ENCODE measurements around the gene C2orf72. TPM values are rescaled to one million over a fixed set of nuclear protein-coding genes. Genes with fewer than 3 reads are reported as not detected.

C2orf72 gene
- total and polyA plus RNA-seq, 2 of the 13 experiments (the other 11 are each of a cell fraction or from before 2014, with no cell fraction given), result 147 to 203 TPM

DNA sequence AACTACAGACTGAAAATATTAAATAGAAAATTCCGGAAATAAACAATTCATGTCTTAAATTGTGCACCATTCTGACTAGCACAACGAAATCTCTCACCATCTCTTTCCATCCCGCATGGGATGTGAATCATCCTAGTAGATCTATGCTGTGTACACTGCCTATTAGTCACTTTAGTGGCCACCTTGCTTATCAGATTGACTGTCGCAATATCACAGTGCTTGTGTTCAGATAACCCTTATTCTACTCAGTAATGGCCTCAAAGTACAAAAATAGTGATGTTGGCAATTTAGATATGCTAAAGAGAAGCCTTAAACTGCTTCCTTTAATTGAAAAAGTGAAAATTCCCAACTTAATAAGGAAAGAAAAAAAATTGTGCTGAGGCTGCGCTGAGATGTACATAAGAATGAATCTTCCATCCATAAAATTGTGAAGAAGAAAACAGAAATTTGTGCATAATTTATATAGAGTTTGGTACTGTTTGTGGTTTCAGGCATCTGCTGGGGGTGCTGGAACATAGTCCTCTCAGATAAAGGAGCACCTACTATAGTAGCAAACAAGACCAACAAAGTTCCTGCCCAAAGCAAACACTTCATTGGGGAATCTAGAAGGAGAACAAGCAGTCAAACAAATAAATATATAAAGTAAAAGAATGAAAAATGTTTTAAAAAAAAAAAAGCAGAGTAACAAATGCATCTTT is 31.4 kb downstream of the C2orf72 start (continued):
- TF ChIP-seq PPARG (CRISPR knock-in tag; conservative IDR thresholded peaks at IDR 0.05) (peak; percentile 95), SAP130 (CRISPR knock-in tag; IDR thresholded peaks at IDR 0.05; ENCODE audit: low read depth) (peak; percentile 77), ZNF451 (CRISPR knock-in tag; IDR thresholded peaks at IDR 0.05) (no peak), ATF7 (IDR thresholded peaks at IDR 0.05) (0 out of 2 replicates have a peak, but pooled peaks have one; percentile 5), ATF7 (CRISPR knock-in tag; IDR thresholded peaks at IDR 0.05) (no peak), ZNF644 (CRISPR knock-in tag; IDR thresholded peaks at IDR 0.05; ENCODE audit: low read depth) (no peak), ZC3H13 (CRISPR knock-in tag; IDR thresholded peaks at IDR 0.05) (no peak), HDAC2 (CRISPR knock-in tag; IDR thresholded peaks at IDR 0.05) (0 out of 2 replicates have a peak, but pooled peaks have one; percentile 33), POLR2AphosphoS5 (IDR thresholded peaks at IDR 0.05; ENCODE audit: low read depth, low read length) (no peak), ZNF350 (CRISPR knock-in tag; IDR thresholded peaks at IDR 0.05; ENCODE audit: borderline replicate concordance, low read depth) (no peak), ZBTB33 (CRISPR knock-in tag; IDR thresholded peaks at IDR 0.05) (no peak), SMARCC2 (IDR thresholded peaks at IDR 0.05) (0 out of 2 replicates have a peak, but pooled peaks have one; percentile 53), FOXP4 (CRISPR knock-in tag; IDR thresholded peaks at IDR 0.05) (peak; percentile 51; the same call in 1 of the 2 replicates), FOXP1 (IDR thresholded peaks at IDR 0.05) (no peak), FOXP1 (CRISPR knock-in tag; IDR thresholded peaks at IDR 0.05) (peak; percentile 66; the same call in 1 of the 2 replicates), EP300 (IDR thresholded peaks at IDR 0.05; ENCODE audit: low read depth in 2 of 2, low read length in 2 of 2) (peak in 1 of 2 experiments; percentile 64; a peak in 1 of 4 replicates), EP300 (CRISPR knock-in tag; IDR thresholded peaks at IDR 0.05; ENCODE audit: borderline replicate concordance) (peak; percentile 34; the same call in 1 of the 2 replicates), ELF3 (CRISPR knock-in tag; IDR thresholded peaks at IDR 0.05) (peak; percentile 15; the same call in 1 of the 2 replicates), FOXK1 (CRISPR knock-in tag; IDR thresholded peaks at IDR 0.05; ENCODE audit: borderline replicate concordance, low read depth) (peak; percentile 69; the same call in 1 of the 2 replicates), ZNF33B (CRISPR knock-in tag; IDR thresholded peaks at IDR 0.05) (no peak), DPF2 (CRISPR knock-in tag; IDR thresholded peaks at IDR 0.05; ENCODE audit: borderline replicate concordance, low read depth) (peak; percentile 68; the same call in 1 of the 2 replicates), ZNF792 (CRISPR knock-in tag; IDR thresholded peaks at IDR 0.05) (0 out of 2 replicates have a peak, but pooled peaks have one; percentile 39), SMARCE1 (IDR thresholded peaks at IDR 0.05; ENCODE audit: borderline replicate concordance) (peak; percentile 78; the same call in 1 of the 2 replicates), RAD51 (IDR thresholded peaks at IDR 0.05; ENCODE audit: borderline replicate concordance) (no peak)
- TF ChIP-seq, protein P1, sequence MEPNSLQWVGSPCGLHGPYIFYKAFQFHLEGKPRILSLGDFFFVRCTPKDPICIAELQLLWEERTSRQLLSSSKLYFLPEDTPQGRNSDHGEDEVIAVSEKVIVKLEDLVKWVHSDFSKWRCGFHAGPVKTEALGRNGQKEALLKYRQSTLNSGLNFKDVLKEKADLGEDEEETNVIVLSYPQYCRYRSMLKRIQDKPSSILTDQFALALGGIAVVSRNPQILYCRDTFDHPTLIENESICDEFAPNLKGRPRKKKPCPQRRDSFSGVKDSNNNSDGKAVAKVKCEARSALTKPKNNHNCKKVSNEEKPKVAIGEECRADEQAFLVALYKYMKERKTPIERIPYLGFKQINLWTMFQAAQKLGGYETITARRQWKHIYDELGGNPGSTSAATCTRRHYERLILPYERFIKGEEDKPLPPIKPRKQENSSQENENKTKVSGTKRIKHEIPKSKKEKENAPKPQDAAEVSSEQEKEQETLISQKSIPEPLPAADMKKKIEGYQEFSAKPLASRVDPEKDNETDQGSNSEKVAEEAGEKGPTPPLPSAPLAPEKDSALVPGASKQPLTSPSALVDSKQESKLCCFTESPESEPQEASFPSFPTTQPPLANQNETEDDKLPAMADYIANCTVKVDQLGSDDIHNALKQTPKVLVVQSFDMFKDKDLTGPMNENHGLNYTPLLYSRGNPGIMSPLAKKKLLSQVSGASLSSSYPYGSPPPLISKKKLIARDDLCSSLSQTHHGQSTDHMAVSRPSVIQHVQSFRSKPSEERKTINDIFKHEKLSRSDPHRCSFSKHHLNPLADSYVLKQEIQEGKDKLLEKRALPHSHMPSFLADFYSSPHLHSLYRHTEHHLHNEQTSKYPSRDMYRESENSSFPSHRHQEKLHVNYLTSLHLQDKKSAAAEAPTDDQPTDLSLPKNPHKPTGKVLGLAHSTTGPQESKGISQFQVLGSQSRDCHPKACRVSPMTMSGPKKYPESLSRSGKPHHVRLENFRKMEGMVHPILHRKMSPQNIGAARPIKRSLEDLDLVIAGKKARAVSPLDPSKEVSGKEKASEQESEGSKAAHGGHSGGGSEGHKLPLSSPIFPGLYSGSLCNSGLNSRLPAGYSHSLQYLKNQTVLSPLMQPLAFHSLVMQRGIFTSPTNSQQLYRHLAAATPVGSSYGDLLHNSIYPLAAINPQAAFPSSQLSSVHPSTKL (CRISPR knock-in tag; IDR thresholded peaks at IDR 0.05), result peak; percentile 77

All from HepG2 (cell line).